ENCODE results near the gene NUDT3. TPM values are rescaled to one million over a fixed set of nuclear protein-coding genes. Genes with fewer than 3 reads are reported as not detected.

NUDT3 gene
- total RNA-seq, 2 donors from 2014 or later, result 22.8 to 24.7 TPM

- Mint-ChIP-seq H3K27me3 (ENCODE audit: insufficient read depth) (no peaks in the 10 kb centered on the region), H3K4me1 (peaks cover 11% of the 10 kb centered on the region), H3K27ac (no peak overlapping the region), H3K36me3 (ENCODE audit: low read depth) (peaks cover 4% of the 10 kb centered on the region), H3K4me3 (no peak overlapping the region), H3K9me3 (no peaks in the 10 kb centered on the region)
- Histone ChIP-seq H3K27ac (ENCODE audit: low read depth, low read length) (no peak overlapping the region), H3K4me1 (ENCODE audit: control insufficient read depth, insufficient read depth, low read length) (no peaks in the 10 kb centered on the region), H3K4me3 (ENCODE audit: low read length) (no peak overlapping the region), H3K27me3 (ENCODE audit: control insufficient read depth, insufficient read depth, low read length, poor library complexity, severe bottlenecking) (no peaks in the 10 kb centered on the region), H3K9me3 (ENCODE audit: control insufficient read depth, low read length) (no peaks in the 10 kb centered on the region), H3K9ac (ENCODE audit: extremely low read depth, low read length, poor library complexity, severe bottlenecking) (no peak overlapping the region), H3K36me3 (ENCODE audit: control insufficient read depth, insufficient read depth, low read length) (no peaks in the 10 kb centered on the region)
- DNase-seq, result no peak
- TF ChIP-seq, protein P1, sequence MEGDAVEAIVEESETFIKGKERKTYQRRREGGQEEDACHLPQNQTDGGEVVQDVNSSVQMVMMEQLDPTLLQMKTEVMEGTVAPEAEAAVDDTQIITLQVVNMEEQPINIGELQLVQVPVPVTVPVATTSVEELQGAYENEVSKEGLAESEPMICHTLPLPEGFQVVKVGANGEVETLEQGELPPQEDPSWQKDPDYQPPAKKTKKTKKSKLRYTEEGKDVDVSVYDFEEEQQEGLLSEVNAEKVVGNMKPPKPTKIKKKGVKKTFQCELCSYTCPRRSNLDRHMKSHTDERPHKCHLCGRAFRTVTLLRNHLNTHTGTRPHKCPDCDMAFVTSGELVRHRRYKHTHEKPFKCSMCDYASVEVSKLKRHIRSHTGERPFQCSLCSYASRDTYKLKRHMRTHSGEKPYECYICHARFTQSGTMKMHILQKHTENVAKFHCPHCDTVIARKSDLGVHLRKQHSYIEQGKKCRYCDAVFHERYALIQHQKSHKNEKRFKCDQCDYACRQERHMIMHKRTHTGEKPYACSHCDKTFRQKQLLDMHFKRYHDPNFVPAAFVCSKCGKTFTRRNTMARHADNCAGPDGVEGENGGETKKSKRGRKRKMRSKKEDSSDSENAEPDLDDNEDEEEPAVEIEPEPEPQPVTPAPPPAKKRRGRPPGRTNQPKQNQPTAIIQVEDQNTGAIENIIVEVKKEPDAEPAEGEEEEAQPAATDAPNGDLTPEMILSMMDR (conservative IDR thresholded peaks at IDR 0.05), result no peak
- 80% methylated on average over 7 of the region's 7 CpGs for WGBS, 2 experiments (ENCODE audit: insufficient coverage in 1 of 2, insufficient read length in 1 of 2)
Observed at GRCh38 chr6:34362909-34363680, 29.4 kb downstream of the NUDT3 start.

- H3K27ac Mint-ChIP-seq, result no peak overlapping the region
- 100% methylated on average over 1 of the region's 1 CpG for WGBS, 2 experiments (ENCODE audit: insufficient coverage in 1 of 2, insufficient read length in 1 of 2)
- no peak overlapping the region for H3K9ac ChIP-seq (ENCODE audit: extremely low read depth, low read length, poor library complexity, severe bottlenecking)
Observed at GRCh38 chr6:34362176-34362575, 30.3 kb downstream of the NUDT3 start.

DNA sequence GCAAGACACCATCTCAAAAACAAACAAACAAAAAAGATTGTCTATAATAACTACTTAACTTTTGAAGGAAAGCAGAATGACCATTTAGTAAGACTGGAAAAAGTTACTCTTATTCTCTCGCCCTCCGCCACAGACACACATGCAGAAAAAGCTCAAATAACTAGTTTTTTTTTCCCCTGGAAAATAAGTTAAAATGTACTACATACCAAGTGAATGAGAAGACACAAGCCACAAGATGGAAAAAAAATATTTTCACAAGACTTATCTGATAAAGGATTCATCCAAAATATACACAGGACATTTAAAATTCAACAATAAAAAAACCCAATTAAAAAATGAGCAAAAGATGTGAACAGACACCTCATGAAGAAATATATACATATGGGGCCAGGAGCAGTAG is 31.9 kb downstream of the NUDT3 start:
- no peak for DNase-seq
- Histone ChIP-seq H3K4me3 (ENCODE audit: low read length) (no peak overlapping the region), H3K9me3 (ENCODE audit: control insufficient read depth, low read length) (no peaks in the 10 kb centered on the region), H3K4me1 (ENCODE audit: control insufficient read depth, insufficient read depth, low read length) (no peaks in the 10 kb centered on the region), H3K36me3 (ENCODE audit: control insufficient read depth, insufficient read depth, low read length) (no peaks in the 10 kb centered on the region), H3K9ac (ENCODE audit: extremely low read depth, low read length, poor library complexity, severe bottlenecking) (no peak overlapping the region), H3K27me3 (ENCODE audit: control insufficient read depth, insufficient read depth, low read length, poor library complexity, severe bottlenecking) (no peaks in the 10 kb centered on the region), H3K27ac (ENCODE audit: low read depth, low read length) (no peak overlapping the region)
- Mint-ChIP-seq H3K36me3 (ENCODE audit: low read depth) (peaks cover 4% of the 10 kb centered on the region), H3K9me3 (no peaks in the 10 kb centered on the region), H3K4me3 (no peak overlapping the region), H3K4me1 (peaks cover 11% of the 10 kb centered on the region), H3K27ac (no peak overlapping the region), H3K27me3 (ENCODE audit: insufficient read depth) (no peaks in the 10 kb centered on the region)
- WGBS, 2 experiments (ENCODE audit: insufficient coverage in 1 of 2, insufficient read length in 1 of 2), result 100% methylated on average over 2 of the region's 2 CpGs; no CpG with 5 or more reads in 1 of the 2 experiments
- TF ChIP-seq, protein P1 (conservative IDR thresholded peaks at IDR 0.05), result no peak

More at GRCh38 chr6:34362176-34362575, 30.3 kb downstream of the NUDT3 start:
- TF ChIP-seq, protein P1 (conservative IDR thresholded peaks at IDR 0.05), result no peak
- H3K4me3 ChIP-seq (ENCODE audit: low read length), result no peak overlapping the region
- no peaks in the 10 kb centered on the region for H3K36me3 ChIP-seq (ENCODE audit: control insufficient read depth, insufficient read depth, low read length)
- H3K9me3 ChIP-seq (ENCODE audit: control insufficient read depth, low read length), result no peaks in the 10 kb centered on the region
- DNase-seq, result no peak
- no peaks in the 10 kb centered on the region for H3K4me1 ChIP-seq (ENCODE audit: control insufficient read depth, insufficient read depth, low read length)
- Mint-ChIP-seq H3K27me3 (ENCODE audit: insufficient read depth) (no peaks in the 10 kb centered on the region), H3K9me3 (no peaks in the 10 kb centered on the region), H3K36me3 (ENCODE audit: low read depth) (peaks cover 4% of the 10 kb centered on the region), H3K4me1 (peaks cover 11% of the 10 kb centered on the region), H3K4me3 (no peak overlapping the region)
- no peak overlapping the region for H3K27ac ChIP-seq (ENCODE audit: low read depth, low read length)
- no peaks in the 10 kb centered on the region for H3K27me3 ChIP-seq (ENCODE audit: control insufficient read depth, insufficient read depth, low read length, poor library complexity, severe bottlenecking)
